NCI-H2227 (cell line): ENCODE measurements around the gene MEX3A.
"Not testable (repeated sequence)": the region's sequence is repeated elsewhere in the genome, so short reads cannot be mapped to it uniquely, and the experiment has no call there.

ENCODE experiments used
- DNase-seq: peaks from one replicate; lab custom pipeline; 2025; ENCODE audit not compliant: unreplicated experiment; lab: John Stamatoyannopoulos, UW

Gene MEX3A

DNA sequence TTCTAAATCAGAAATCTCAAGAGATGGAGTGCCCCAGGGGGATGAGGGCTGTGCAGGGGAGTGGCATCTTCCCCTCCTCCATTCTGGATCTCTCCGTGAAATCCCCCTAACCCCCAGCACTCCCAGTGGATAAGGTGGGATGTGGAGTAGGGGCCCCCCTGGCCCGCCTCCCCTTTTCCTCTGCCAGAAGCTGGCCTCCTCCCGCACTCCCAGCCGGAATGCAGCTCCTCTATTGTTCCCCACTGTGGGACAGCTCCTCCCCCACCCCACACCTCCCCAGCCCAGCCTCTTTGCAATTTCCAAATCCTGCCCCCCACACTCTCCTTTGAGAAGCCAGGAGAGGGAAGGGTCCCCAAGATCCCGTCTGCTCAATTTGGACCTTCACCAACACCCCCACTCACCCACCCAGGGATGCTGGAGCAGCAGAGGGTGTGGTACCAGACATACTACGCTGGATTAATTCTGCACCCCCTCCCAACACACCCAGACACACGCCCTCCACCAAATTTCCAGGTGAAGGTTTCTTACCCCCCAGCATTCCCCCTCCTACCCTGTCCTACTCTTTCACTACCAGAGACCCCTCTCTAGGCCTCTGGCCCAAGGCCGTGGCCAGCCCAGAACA lies 1.9 kb downstream of the MEX3A start:
- DNase-seq = no peak

DNA sequence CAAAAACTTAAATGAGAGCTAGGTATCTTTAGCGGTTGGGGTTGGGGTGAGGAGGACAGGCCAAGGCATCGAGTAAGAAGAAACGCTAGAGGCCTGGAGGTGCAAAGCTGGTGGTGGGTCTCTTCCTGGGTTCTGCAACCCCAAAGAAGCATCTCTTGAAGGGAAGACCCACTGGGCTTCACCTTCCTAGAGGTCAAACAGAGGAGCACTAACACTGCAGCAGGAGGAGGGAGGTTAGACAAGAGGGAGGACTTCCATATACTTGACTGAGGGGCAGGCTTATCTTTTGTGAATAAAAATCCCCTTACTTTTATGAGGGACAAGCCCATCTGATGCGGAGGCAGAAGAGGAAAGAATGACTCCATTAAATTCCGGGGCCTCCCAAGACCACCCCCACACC lies 2.5 kb downstream of the MEX3A start:
- DNase-seq = no peak

DNA sequence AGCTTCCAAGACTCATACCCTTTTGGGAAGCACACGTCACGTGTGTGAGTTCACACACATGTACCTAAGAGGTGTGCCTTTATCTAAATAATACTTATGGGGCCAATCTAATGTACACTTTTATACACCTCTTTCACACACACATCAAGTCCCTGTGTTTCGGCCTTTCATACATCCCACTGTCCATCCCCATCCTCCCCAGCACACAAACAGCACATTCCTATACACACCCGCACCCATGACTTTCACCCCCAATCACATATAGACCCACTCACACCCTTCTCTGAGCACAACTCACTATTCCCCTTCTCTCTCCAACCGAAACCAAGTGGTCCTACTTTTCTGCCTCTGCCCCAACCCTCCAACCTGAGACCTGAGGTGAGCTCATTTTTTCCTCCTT lies 3.5 kb downstream of the MEX3A start:
- no peak for DNase-seq

DNA sequence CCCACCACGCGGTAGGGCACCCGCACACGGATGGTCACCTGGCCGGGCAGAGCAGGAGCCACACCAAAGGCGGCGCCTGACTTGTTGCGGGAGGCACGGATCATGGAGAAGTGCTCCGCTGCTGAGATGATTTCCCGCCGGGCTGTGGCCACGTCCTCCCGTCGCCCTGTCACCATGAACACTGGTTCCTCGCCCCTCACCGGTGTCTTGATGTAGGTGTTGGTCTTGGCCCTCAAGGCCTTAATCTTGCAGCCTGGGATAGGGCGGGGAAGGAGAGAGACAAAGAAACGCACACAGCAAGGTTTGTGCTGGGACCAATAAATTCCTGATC lies 4.9 kb downstream of the MEX3A start:
- DNase-seq = no peak

DNA sequence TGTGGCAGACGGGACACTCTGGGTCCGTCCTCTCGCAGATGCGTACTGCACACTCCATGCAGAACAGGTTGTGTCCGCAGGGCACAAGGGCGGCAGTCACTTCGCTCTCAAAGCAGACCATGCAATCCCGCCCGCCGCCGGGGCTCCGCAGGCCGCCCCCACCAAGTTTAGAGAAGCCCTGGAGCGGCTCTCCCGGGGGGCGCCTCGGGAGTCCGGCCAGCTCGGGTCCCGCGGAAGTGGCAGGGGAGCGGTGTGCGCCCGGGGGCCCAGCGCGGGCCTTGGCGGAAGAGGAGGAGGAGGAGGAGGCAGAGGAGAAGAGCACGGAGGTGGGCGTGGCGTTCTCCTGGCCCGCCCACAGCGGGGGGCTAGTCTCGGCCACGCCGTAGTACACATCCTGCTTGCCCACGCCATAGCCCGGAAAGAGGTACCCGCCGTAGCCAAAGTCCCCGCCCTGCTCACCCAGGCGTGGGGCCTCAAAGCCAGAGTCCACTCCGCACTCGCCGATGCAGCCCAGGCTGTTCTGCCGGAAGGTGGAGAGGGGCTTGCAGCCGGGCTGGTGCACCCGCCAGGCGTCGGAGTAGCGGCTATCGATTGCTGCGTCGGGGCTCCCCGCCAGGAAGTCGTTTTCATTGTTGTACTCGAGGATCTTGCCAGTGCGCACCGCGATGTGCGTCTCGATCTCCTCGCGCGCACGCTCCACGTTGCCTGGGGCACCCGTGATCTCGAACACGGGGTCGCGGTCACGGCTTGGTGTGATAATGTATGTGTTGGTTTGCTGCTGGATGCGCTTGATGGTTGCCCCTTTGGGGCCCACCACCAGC lies 5.4 kb downstream of the MEX3A start:
- no peak for DNase-seq

DNA sequence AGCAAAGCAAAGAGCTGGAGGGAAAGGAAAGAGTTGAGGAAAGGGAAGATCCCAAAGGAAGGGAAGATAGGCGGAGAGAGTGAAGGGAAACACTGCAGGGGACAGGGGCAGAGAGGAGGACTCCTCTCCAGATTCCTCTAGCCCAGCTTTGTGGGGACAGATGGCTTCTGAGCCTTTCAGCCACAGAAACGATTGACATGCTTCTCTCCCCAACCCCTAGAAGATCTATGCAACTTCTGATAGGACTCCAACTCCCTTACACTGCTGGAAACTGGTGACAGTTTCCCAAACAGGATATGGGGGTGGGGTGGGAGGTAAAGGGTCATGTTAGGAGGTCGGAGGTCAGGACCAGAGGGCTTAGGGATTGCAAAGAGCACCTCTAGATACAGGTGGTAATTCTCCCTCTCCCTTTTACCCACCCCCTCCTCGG lies 6.5 kb downstream of the MEX3A start:
- no peak for DNase-seq

DNA sequence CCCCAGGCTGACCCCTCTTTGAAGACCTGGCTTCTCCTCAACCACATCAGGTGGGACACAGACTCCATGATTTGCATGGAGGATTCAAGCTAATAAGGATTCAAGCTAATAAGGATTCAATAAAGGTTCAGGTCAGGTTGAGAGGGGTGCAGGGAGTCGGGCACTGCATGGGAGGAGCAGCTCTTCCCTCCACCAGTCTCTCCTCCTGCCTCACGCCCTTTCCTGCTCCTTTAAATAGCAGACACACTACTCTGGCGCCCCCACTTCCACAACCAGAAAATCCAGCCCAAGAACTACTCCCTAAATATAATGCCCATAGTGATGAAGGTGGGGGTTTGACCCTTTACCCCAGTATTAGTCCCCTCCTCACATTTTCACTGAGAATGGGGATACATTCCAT lies 7.1 kb downstream of the MEX3A start:
- DNase-seq = no peak

DNA sequence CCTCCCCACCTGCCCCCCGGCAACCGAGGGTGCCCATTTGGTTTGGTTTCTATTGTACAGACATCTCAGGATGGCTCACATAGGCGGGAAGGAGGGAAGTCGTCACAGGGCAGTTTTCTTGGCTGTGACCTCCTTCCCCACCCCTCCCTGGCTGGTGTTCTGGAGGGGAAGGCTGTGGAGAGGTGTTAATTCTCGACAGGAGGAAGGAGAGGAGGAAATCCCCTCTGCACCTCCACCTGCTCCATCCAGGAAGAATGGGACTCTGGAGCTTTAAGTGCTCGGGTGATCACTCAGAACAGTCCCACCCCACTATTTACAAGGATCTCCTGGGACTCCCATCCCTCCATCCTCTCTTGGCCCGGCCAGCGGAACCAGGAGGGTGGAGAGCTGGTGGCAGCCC lies 7.6 kb downstream of the MEX3A start:
- DNase-seq = no peak

DNA sequence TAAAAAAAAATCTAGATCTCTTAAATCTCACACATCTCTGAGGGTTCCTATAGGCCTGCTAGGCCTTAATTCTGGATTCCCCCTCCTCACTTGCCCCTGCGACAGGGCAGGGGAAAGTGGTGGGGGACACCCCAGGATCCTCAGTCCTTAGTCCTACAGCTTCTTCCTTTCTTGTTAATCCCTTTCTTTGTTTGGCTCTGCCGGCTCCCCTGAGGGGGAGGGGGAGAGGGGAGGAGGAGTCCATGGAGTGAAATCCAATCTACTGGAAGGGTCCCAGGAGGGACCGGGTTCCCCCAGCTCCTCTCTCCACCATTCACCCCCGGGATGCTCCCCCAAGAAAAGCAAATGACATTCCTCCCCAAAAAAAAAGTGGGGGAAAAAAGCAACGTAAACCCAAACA lies 8.5 kb downstream of the MEX3A start:
- DNase-seq = no peak

DNA sequence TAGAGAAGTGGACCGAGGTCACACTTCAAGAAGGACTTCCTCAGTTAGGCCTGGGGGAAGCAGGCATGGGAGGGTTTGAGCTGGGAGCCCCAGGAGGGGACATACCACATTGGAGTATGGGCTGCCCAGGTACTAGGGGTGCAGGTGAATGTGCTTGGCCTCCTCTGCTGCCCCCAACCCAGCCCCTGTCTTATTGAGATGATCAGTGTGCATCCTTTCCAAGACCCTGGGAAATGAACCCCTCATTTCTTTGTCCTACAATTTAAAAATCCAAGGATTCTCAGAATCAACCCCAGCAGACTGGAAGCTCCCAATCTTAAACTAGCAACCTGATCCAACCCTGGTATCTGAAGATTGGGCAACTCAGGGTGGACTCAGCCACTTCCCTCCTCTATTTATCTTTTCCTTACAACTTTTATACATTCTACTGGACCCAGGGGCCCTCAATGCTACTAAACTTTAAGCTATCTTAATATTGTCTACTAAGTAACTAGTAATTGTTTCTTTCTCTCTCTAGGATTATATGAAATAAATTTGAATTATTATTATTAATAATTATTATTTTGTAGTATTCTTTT lies 9.1 kb downstream of the MEX3A start:
- DNase-seq = no peak

DNA sequence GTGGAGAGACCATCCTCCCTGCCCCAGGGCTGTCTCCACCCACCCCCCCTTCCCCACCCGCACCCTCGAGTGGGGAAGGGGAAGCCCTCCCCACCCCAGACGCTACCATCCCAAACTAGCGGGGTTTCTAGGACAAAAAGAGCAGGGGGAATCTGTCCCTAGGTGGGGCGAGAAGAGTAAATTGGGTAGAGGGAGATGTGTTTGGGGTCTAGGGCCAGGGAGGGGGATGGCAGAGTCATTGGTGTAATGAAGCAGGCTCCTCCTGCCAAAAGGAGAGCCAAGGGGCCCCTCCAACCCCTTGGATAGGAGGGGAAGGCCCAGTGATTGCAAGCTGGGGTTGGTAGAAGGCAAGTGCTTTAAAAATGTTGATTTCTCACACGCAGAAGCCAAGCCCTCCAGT lies 10.0 kb downstream of the MEX3A start:
- DNase-seq = no peak

DNA sequence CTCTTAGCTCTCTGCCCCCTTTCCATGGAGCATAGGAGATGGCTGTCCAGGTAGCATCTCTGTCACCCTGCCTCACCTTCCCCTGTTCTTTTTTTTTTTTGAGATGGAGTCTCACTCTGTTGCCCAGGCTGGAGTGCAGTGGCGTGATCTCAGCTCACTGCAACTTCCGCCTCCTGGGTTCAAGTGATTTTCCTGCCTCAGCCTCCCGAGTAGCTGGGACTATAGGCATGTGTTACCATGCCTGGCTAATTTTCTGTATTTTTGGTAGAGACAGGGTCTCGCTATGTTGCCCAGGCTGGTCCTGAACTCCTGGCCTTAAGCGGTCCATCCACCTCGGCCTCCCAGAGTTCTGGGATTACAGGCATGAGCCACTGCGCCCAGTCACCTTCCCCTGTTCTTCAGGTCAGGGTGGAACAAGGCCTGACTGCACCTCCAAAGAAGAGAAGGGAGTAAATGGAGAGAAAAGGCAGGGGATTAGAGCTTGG lies 10.9 kb downstream of the MEX3A start:
- not testable (repeated sequence) for DNase-seq

DNA sequence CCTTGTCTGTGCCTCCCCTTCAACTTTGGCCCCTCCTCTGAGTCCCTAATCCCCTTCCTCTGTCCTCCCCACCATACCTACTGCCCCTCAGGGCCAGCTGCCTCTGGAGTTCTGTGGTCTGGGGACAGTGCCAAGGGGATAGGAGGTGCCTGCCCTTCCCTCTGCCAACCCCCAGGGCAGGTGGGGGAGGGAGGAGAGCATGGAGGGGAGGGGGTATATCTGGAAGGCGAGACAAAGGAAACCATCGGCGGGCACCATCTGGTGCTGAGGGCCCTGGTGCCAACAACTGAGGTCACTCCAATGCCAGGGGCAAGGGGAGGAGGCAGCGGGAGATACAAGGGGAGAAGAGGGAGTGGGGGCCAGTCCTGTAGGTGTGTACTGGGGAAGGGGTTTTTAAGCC lies 11.7 kb downstream of the MEX3A start:
- DNase-seq = no peak

DNA sequence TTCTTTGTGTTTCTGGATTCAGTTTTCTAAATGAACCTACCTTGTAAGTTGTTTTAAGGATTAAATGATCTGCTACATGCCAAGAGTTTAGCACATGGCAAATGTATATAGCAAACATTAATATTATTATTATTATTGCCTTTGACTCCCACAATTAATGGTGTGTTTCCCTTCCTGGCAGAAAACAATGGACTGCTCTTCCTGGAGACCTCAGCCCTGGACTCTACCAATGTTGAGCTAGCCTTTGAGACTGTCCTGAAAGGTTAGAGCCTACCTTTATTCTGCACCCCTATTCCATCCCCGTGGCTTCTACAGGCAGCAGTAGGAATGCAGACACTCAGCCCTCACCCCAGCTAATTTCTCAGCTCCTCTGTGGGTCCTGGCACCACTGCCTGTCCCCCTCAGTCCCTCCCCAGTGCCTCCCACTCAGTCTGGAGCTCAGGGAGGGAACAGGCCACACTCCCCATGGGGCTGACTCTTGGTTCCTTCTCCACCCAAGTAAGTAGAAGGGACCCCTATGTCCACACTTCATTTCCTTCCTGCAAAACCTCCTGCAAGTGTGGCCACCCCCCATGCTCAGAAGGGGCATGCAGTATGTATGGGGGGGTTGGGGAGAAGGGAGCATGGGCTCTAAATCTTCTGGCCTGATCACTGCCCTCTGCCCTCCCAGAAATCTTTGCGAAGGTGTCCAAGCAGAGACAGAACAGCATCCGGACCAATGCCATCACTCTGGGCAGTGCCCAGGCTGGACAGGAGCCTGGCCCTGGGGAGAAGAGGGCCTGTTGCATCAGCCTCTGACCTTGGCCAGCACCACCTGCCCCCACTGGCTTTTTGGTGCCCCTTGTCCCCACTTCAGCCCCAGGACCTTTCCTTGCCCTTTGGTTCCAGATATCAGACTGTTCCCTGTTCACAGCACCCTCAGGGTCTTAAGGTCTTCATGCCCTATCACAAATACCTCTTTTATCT lies 12.5 kb downstream of the MEX3A start:
- no peak for DNase-seq

DNA sequence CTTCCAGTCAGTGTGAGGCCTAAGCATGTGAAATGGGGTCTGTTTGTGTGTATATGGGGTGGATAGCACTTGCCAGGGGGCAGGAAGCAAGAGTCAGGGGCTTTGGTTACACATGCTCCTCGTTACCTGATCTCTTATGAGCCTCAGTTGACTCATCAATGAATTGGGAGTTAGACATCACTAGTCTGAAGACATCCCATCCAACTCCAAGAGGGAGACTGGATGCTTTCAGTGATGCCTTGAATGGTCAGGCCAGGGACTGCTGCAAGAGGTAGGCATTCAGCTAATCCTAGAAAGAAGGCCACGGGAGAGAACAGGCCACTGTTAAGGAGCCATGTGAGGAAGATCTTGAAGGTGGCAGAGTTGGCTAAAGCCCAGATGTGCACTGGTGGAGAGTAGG lies 15.0 kb downstream of the MEX3A start:
- no peak for DNase-seq

DNA sequence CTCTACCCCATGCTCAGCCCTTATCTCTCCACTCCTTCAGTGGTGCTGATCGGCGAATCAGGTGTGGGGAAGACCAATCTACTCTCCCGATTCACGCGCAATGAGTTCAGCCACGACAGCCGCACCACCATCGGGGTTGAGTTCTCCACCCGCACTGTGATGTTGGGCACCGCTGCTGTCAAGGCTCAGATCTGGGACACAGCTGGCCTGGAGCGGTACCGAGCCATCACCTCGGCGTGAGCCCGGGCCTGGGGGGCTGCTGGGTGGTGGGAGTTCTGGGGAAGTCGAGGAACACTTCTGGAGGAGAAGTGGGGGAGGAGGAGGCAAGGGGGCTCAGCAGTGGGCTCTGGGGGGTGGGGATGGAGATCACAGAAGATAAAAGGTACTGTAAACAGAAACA lies 16.4 kb downstream of the MEX3A start:
- DNase-seq = no peak

DNA sequence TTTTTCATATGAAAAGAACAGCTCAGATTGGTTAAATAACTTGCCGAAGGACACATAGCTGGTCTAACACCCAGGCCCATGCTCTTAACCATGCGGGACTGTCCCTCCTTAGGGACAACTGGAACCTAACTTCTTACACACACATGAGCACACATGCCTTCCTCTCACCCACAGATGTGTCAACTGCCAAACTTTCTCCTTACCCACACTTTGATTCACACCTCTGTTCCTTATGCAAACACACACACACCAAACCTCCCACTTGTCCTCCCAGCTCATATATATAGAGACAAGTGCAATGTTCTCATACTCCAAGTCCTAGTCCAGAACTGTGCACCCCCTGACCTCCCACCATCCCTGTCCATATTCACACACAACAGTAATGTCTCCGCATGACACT lies 17.1 kb downstream of the MEX3A start:
- DNase-seq = no peak

DNA sequence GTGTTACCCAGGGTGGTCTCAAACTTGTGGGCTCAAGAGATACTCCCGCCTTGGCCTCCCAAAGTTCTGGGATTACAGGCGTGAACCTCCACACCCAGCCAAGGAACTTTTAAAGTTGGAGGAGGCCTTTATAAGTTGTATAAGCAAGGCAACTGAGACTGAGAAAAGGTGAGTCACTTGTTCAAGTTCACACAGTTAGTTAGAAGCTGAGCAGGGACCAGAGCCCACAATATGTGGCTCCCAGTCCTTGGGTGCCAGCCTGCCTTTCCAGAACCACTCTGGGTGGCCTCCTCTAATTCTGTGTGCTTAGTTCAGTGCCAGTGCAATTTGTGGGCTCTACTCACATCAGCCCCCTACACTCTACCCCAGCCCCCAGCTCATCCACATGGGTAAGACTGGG lies 17.6 kb downstream of the MEX3A start:
- DNase-seq = no peak

DNA sequence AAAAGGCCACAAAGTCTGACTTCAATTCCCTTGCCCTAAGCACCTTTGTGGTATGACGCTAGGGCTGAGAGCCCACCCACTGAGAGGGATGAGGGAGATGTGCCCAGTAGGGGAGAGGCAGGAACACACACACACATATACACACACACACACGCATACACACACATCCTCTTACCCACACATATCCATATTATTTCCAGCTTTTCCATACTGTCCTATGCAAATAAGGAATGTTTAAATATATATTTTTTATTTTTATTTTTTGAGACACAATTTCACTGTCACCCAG lies 18.3 kb downstream of the MEX3A start:
- DNase-seq = no peak

DNA sequence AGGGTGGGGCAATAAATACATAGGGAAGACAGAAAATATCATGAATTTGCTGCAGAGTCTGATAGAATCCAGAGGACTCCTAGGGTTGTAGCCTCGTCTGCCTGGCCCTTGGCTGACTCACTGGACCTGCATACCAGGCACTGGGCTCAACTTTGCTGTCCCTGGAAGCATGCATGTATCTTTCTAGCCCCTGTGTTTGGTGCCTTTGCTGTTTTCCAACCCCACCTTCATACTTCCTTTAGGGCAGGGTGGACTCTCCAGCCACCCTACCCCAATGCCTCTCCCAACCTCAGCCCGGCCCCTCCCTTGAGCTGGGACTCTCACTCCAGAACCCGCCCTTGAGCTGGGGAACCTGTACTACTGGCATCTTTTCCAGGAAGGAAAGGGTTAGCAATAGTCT lies 20.1 kb downstream of the MEX3A start:
- no peak for DNase-seq

DNA sequence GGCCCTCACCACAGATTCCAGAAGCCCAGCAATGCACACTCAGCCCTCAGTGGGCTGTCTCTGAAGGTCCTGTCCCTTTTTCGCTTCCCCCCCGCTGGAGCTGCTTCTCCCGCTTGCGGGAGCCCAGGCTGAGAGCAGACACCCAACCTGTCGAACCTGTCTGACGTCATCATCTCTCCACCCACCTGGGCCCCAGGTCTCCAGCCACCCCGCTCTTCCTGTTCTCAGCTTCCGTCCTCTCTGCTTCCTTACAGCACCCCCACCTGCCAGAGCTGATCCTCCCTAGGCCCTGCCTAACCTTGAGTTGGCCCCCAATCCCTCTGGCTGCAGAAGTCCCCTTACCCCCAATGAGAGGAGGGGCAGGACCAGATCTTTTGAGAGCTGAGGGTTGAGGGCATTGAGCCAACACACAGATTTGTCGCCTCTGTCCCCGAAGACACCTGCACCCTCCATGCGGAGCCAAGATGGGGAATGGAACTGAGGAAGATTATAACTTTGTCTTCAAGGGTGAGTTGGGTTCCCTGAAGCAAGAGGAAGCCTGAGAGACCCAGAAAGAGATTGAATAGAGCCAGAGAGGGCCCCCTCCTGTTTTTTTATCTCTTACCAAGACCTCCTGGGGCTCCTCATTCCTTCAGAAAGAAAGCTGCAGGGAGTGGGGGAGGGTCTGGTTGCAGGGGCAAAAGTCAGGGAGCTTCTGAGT lies 21.2 kb downstream of the MEX3A start, which contains the start of gene RAB25:
TSS of gene RAB25 (plus strand) at position 224 of the 700 bp plus-strand sequence. CDS start at position 465, 241 bp downstream.
- DNase-seq = no peak
